ENCODE results near the gene DLEC1. TPM values are rescaled to one million over a fixed set of nuclear protein-coding genes. Genes with fewer than 3 reads are reported as not detected.

The DLEC1 gene
- total and polyA plus RNA-seq, 9 of the 15 experiments (the other 6 are each of a cell fraction or from before 2014, with no cell fraction given), result 0.07 to 0.08 TPM; not detected in 7

DNA sequence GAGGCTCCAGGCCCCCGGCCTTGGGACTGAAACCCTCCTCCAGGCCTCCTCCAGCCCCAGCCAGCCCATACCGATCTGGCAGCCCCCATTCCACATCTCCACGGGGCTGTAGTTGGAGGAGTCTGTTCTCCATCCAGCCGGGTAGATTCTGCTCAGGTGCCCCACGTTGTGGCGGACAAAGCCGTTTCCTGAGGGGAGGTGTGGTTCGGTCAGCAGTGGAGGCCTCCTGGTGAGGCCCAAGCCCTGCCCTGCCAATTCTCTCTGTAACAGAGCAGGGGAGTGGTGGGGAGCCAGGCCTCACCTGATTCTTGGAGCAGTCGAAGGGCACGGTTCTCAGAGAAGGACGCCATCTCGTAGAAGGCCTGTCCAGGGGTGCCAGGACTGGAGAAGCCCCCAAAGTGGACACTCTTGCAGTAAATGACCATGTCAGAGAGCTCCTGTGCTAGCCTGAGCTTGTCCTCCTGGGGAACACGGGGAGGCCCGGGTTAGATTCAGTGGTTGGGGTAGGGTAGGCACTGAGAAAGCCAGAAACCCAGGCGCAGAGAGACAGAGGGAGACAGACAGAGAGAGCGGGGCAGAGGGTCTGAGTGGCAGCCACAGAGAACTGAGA, 29.9 kb upstream of the DLEC1 start:
- no peak overlapping the region for H3K4me2 ChIP-seq (ENCODE audit: insufficient read depth, low read length)
- H3K9ac ChIP-seq (ENCODE audit: insufficient read depth in 1 of 2, low read depth in 2 of 2, low read length in 2 of 2), result peak overlapping the region in 1 of 2 experiments; percentile 67; a peak in 1 of 4 replicates
- H3K27me3 ChIP-seq (ENCODE audit: control insufficient read depth in 2 of 2, insufficient read depth in 2 of 2, low read length in 2 of 2), result no peaks in the 10 kb centered on the region
- 85% methylated on average over 16 of the region's 16 CpGs for WGBS (ENCODE audit: insufficient coverage, low coverage, missing lambda C conversion rate)
- BruUV-seq (replicated peaks), result no TSS peak
- peaks cover 6% of the 10 kb centered on the region; the same call in 1 of the 3 replicates for H3K79me2 ChIP-seq (ENCODE audit: control insufficient read depth, insufficient read depth, low read length)
- DNase-seq (ENCODE audit: extremely low read depth in 1 of 4, low spot score in 3 of 4) (peak in 1 of 4 experiments; percentile 13), FAIRE-seq (no peak), ATAC-seq (no peak)
- H3K4me3 ChIP-seq, result no peak overlapping the region
- H3K27ac ChIP-seq (ENCODE audit: extremely low read depth, low read depth, low read length), result no peak overlapping the region
- H3K36me3 ChIP-seq (ENCODE audit: control insufficient read depth, insufficient read depth, low read length), result peaks cover 83% of the 10 kb centered on the region
- CTCF ChIA-PET (ENCODE audit: low intra/inter-chr PET ratio), result no interaction called here
- POLR2A ChIA-PET, result interaction anchor here (0.7 kb wide), 1 partner anchor 29 kb away, joined by 5 read pairs; no protein-coding TSS in a partner anchor
- TF ChIP-seq POLR2G (IDR thresholded peaks at IDR 0.05; ENCODE audit: low read depth, low read length) (peak; percentile 42; the same call in 1 of the 2 replicates), KAT2B (IDR thresholded peaks at IDR 0.05; ENCODE audit: low read depth, low read length) (no peak), ZFX (CRISPR knock-in tag; IDR thresholded peaks at IDR 0.05) (0 out of 2 replicates have a peak, but pooled peaks have one; percentile 17), POLR2A (conservative IDR thresholded peaks at IDR 0.05) (0 out of 2 replicates have a peak, but pooled peaks have one; percentile 20), YBX1 (IDR thresholded peaks at IDR 0.05) (no peak), RBFOX2 (IDR thresholded peaks at IDR 0.05; ENCODE audit: low read depth, low read length) (peak; percentile 37; the same call in 1 of the 2 replicates)
- TF ChIP-seq, protein P1, sequence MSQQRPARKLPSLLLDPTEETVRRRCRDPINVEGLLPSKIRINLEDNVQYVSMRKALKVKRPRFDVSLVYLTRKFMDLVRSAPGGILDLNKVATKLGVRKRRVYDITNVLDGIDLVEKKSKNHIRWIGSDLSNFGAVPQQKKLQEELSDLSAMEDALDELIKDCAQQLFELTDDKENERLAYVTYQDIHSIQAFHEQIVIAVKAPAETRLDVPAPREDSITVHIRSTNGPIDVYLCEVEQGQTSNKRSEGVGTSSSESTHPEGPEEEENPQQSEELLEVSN (IDR thresholded peaks at IDR 0.05; ENCODE audit: borderline replicate concordance in 1 of 2, extremely low read depth in 1 of 2, insufficient read depth in 1 of 2, insufficient read length in 1 of 2, low read depth in 1 of 2, low read length in 1 of 2, poor library complexity in 1 of 2, severe bottlenecking in 1 of 2), result no peak
- in situ Hi-C loops (cut with MboI) (no loop called here), intact Hi-C loops (cut with micrococcal nuclease) (no loop called here)
- peaks cover 7% of the 10 kb centered on the region for H4K20me1 ChIP-seq (replicated peaks; ENCODE audit: control insufficient read depth, insufficient read depth, low read length)
- H3K4me1 ChIP-seq (replicated peaks in 1 of 2; ENCODE audit: control insufficient read depth in 2 of 2, insufficient read depth in 2 of 2, low read length in 2 of 2), result peaks cover 6 to 46% of the 10 kb centered on the region in 2 experiments; a peak in 4 of 5 replicates
- no peaks in the 10 kb centered on the region for H3K9me3 ChIP-seq (replicated peaks; ENCODE audit: control insufficient read depth, insufficient read depth, low read depth, low read length)
- no peak overlapping the region for H2AFZ ChIP-seq (ENCODE audit: low read depth, low read length)
- H3K9me1 ChIP-seq (ENCODE audit: control insufficient read depth, insufficient read depth, low read length), result peaks cover 10% of the 10 kb centered on the region
